Measurements from ENCODE around the gene BRD7.

GRCh38 chr16:50309156-50309526 lies 59.6 kb downstream of the BRD7 start:
- no peak for TF ChIP-seq CTCF (IDR thresholded peaks at IDR 0.05; ENCODE audit: insufficient read depth, low read length, poor library complexity, severe bottlenecking)
- no peak for TF ChIP-seq EZH2phosphoT487 (conservative IDR thresholded peaks at IDR 0.05; ENCODE audit: low read length)
